NCI-H526 (cell line): ENCODE results near the gene TAOK1.

Experiments
- DNase-seq, 2 experiments: peaks; one replicate each; lab custom pipeline; 2025; lab: John Stamatoyannopoulos, UW

Gene TAOK1

DNA sequence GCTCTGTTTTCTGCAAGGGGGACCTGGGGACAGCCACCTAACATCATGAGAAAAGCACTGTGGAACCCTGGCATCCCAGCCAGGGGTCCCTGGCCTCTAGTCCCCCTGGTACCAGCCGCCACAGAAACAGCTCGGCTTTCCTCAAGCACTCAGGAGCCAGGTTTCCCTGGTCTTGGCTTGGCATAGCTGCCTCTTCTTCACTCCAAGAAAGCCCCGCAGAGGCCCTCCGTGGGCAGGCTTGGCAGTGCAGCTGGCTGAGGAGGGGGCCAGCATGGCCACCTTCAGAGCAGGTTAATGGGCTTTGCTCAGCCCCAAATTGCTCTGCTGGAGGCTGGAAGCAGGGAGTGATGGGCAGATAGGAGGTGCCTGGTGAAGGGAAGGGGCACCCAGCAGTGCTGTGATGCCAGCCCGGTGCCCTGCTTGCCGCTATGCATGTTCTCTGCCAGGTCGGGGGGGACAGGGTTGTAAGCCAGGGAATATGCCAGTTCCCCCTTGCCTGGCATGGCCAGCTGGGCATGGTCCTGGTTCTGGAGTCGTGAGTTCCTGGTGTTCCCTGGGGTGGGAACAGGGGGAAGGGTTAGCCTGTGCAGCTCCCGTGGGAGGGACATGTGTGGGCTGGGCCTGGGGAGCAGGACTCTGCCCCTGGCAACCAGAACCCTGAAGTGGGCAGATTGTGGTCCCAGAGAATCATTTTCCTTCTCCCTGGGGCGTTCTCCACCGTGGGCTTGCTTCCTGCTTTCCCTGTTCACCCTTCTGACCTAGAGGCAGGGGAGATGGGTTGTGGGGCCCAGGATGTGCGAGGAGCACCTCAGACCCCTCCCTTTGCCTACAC is 206.0 kb downstream of the TAOK1 start:
- no peak for DNase-seq

DNA sequence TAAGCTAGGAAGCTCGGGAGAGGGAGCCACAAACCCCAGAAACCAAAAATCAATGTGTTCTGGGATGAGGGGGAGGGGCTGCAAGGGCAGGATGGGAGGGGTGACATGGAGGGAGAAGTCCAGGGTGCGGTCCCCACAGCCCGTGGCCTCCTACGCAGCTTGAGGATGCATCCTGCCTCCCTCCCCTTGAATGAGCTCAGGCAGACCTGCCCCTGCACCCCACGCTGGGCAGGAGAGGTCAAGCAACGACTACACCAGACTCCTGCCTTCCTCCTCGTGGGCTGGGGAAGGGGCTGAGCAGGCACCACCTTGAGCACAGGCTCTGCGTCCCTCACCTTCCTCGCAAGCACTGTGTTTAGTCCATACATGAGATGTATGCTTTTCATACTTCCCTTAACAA is 206.6 kb downstream of the TAOK1 start:
- no peak for DNase-seq

DNA sequence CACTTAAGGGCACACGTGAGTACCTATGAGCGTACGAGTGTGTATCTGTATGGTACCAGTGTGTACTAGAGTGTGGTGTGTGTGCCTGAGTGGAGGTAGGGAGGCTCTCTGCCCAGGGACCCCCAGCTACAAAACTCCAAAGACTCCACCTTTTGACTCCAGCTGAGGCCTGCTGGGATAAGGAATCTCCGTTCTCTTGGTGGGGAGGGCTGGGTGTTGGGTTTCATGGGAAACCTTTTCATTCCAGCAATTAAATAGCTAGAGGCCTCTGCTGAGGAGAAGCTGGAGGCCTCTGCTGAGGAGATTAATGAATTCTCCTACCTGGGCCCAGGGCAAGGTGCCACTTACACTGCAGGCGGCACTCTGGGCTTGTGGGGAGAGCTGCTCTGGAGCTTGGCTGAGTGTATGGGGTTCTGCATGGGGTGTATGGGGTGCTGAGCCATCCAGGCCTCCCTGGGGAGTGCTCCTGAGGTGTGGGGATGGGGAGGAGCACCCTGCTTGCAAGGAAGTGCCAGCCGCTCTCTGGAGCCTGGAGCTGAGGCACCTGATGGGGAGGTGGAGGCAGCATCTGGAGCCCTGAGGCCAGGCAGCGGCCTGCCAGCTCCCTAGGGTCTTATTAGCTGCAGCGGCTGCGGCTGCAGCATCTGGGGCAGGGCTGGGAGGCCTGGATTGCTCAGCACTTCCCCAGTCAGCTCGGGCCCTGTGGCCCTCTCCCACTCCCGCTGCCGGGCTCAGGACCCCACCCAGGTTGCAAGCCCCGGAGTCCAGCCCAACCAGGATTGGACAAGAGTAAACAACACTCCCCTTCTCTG is 207.4 kb downstream of the TAOK1 start:
- peak; percentile 57 to 73 for DNase-seq
